K562 (cell line): ENCODE results near the gene IL4R. TPM values are rescaled to one million over a fixed set of nuclear protein-coding genes. Genes with fewer than 3 reads are reported as not detected.

Experiments used
- ATAC-seq: fragments of 200-7000 bp; cut with Tn5 transposase; 3 replicates; pipeline ENCODE4 v1.9.1; 2020; ENCODE audit warnings: moderate library complexity
- BruUV-seq: library from RNA; stranded (reverse); fragments of 400-500 nt; replicated peaks from 2 replicates; lab custom pipeline; 2021; lab: Mats Ljungman, UMichigan
- CTCF ChIA-PET: fragments of 300-600 bp; formaldehyde crosslinking; extraction: SDS; loops from one replicate; lab custom pipeline; 2021; ENCODE audit warnings: low intra/inter-chr PET ratio; lab: Yijun Ruan, JAX
- POLR2A ChIA-PET: fragments of 300-600, 350-650 bp; sonication (Branson Sonifier 250); formaldehyde crosslinking; extraction: SDS; loops from one replicate; lab custom pipeline; 2021; ENCODE audit warnings: antibody characterized with exemption, inconsistent platforms; lab: Yijun Ruan, JAX
- DNase-seq, 4 experiments: peaks; one replicate each; pipeline versions ENCODE4 v3.0.0 to v3.0.0-alpha.2; 2011 to 2018; ENCODE audit warnings: low spot score in 3 of 4, mixed read lengths in 3 of 4; ENCODE audit errors: extremely low read depth in 1 of 4
- FAIRE-seq: peaks from 2 replicates; lab custom pipeline; 2011; peaks lifted over from hg19 to GRCh38; lab: Jason Lieb, UNC
- H2AFZ ChIP-seq: 2 replicates; pipeline ENCODE4 v1.6.0; 2011; ENCODE audit warnings: low read depth, low read length, control low read depth, inconsistent platforms
- H3K27ac ChIP-seq: fragments of 200-600 bp; 3 replicates; pipeline ENCODE4 v1.8.0; 2011; ENCODE audit warnings: low read depth, mild to moderate bottlenecking, control low read depth, inconsistent platforms, low read length, moderate library complexity, mixed read lengths; ENCODE audit errors: extremely low read depth
- H3K27me3 ChIP-seq, 2 experiments: fragments of 300-600 bp in 1 of 2; 2 replicates in 1 of 2; 3 replicates in 1 of 2; pipeline versions ENCODE4 v1.6.0 to v1.8.0; 2011; ENCODE audit warnings: inconsistent platforms in 2 of 2, low read length in 2 of 2, mild to moderate bottlenecking in 1 of 2, mixed read lengths in 1 of 2, moderate library complexity in 1 of 2; ENCODE audit not compliant: control insufficient read depth in 2 of 2, insufficient read depth in 2 of 2
- H3K36me3 ChIP-seq: fragments of 300-600 bp; 3 replicates; pipeline ENCODE4 v1.8.0; 2011; ENCODE audit warnings: mild to moderate bottlenecking, low read length, inconsistent platforms; ENCODE audit not compliant: control insufficient read depth, insufficient read depth
- H3K4me1 ChIP-seq, 2 experiments: fragments of 200-600 bp in 1 of 2; replicated peaks in 1 of 2; 2 replicates in 1 of 2; 3 replicates in 1 of 2; pipeline versions ENCODE4 v1.5.1 to v1.8.0; 2011; ENCODE audit warnings: inconsistent platforms in 2 of 2, low read length in 2 of 2, mild to moderate bottlenecking in 1 of 2, mixed read lengths in 1 of 2, moderate library complexity in 1 of 2; ENCODE audit not compliant: control insufficient read depth in 2 of 2, insufficient read depth in 2 of 2
- H3K4me2 ChIP-seq: 2 replicates; pipeline ENCODE4 v1.6.1; 2011; ENCODE audit warnings: low read length, control low read depth, inconsistent platforms, mixed read lengths; ENCODE audit not compliant: insufficient read depth
- H3K4me3 ChIP-seq: fragments of 200-600 bp; sonication (generic), shearing (Covaris generic); 2 replicates; pipeline ENCODE4 v1.5.1; 2016; ENCODE audit warnings: control low read depth, inconsistent platforms
- H3K79me2 ChIP-seq: fragments of 200-600 bp; 3 replicates; pipeline ENCODE4 v1.8.0; 2011; ENCODE audit warnings: low read length, inconsistent platforms; ENCODE audit not compliant: control insufficient read depth, insufficient read depth
- H3K9ac ChIP-seq, 2 experiments: 2 replicates each; pipeline versions ENCODE4 v1.6.0 to v1.6.1; 2011; ENCODE audit warnings: low read depth in 2 of 2, low read length in 2 of 2, control low read depth in 1 of 2, inconsistent platforms in 1 of 2, mild to moderate bottlenecking in 1 of 2, mixed read lengths in 1 of 2; ENCODE audit not compliant: insufficient read depth in 1 of 2
- H3K9me1 ChIP-seq: one replicate; pipeline ENCODE4 v1.6.0; 2011; ENCODE audit warnings: inconsistent platforms, mild to moderate bottlenecking, low read length, moderate library complexity; ENCODE audit not compliant: control insufficient read depth, insufficient read depth
- H3K9me3 ChIP-seq: replicated peaks from 2 replicates; pipeline ENCODE4 v1.5.1; 2011; ENCODE audit warnings: low read depth, low read length, inconsistent platforms; ENCODE audit not compliant: control insufficient read depth, insufficient read depth
- H4K20me1 ChIP-seq: replicated peaks from 2 replicates; pipeline ENCODE4 v1.6.1; 2011; ENCODE audit warnings: low read length, inconsistent platforms, mixed read lengths; ENCODE audit not compliant: control insufficient read depth, insufficient read depth
- DACH1 ChIP-seq: fragments of 450-650 bp; IDR thresholded peaks from 2 replicates; pipeline ENCODE4 v1.6.1; 2018; ENCODE audit not compliant: partially characterized antibody
- SNRNP70 ChIP-seq: fragments of 200-400 bp; formaldehyde crosslinking; optimal IDR thresholded peaks from 2 replicates; pipeline ENCODE3; 2017; ENCODE audit warnings: low read depth, low read length
- ZFP36 ChIP-seq: fragments of 150-350 bp; IDR thresholded peaks from 2 replicates; pipeline ENCODE4 v1.6.1; 2018; ENCODE audit warnings: low read length, low read depth; ENCODE audit not compliant: partially characterized antibody
- ZNF3 ChIP-seq: fragments of 250-450 bp; sonication (Bioruptor Pico); IDR thresholded peaks from 2 replicates; pipeline ENCODE4 v1.5.0; 2021; ENCODE audit warnings: mild to moderate bottlenecking, moderate library complexity
- WGBS: fragments of 100-300 bp; shearing (Covaris generic); methylation state at CpG from one replicate; pipeline ENCODE4 v1.1.6; 2016; ENCODE audit warnings: low coverage, mixed read lengths; ENCODE audit not compliant: insufficient coverage; ENCODE audit errors: missing lambda C conversion rate; 5-methylcytosine and 5-hydroxymethylcytosine counted together
- in situ Hi-C: fragments of 300-500 bp; cut with MboI; formaldehyde crosslinking; loops from 4 replicates; pipeline ENCODE4 v1.15.0; 2018; ENCODE audit warnings: inconsistent platforms, mixed read lengths
- intact Hi-C: fragments of 100-400 bp; cut with micrococcal nuclease; formaldehyde crosslinking; loops from 2 replicates; pipeline ENCODE4 v1.14.2; 2022
- polyA plus RNA-seq, 8 experiments: library from polyadenylated mRNA; depleted of rRNA in 4 of 8; stranded (reverse) in 5 of 8; unstranded in 3 of 8; fragments of >200 nt; fragmentation: Nextera tagmentation in 2 of 8; fragmentation: Illumina TruSeq in 1 of 8; extraction: Ambion mirVana in 2 of 8; extraction: Trizol in 1 of 8; gene quantifications; 2 replicates each; pipeline versions ENCODE4 v1.2.1 to v1.2.3, GENCODE V29; 2011 to 2014; ENCODE audit warnings: inconsistent platforms in 1 of 8, missing spikeins in 1 of 8
- total RNA-seq, 7 experiments: library from RNA; depleted of rRNA in 6 of 7; stranded (reverse); fragments of >200 nt in 6 of 7; fragmentation: Illumina TruSeq in 2 of 7; extraction: Trizol in 2 of 7; gene quantifications; 2 replicates each; pipeline versions ENCODE4 v1.2.1 to v1.2.3, GENCODE V29; 2011 to 2021; ENCODE audit warnings: low replicate concordance in 1 of 7

IL4R gene
- total and polyA plus RNA-seq, 9 of the 15 experiments (the other 6 are each of a cell fraction or from before 2014, with no cell fraction given) = 0.17 to 5.8 (median 3.3) TPM

DNA sequence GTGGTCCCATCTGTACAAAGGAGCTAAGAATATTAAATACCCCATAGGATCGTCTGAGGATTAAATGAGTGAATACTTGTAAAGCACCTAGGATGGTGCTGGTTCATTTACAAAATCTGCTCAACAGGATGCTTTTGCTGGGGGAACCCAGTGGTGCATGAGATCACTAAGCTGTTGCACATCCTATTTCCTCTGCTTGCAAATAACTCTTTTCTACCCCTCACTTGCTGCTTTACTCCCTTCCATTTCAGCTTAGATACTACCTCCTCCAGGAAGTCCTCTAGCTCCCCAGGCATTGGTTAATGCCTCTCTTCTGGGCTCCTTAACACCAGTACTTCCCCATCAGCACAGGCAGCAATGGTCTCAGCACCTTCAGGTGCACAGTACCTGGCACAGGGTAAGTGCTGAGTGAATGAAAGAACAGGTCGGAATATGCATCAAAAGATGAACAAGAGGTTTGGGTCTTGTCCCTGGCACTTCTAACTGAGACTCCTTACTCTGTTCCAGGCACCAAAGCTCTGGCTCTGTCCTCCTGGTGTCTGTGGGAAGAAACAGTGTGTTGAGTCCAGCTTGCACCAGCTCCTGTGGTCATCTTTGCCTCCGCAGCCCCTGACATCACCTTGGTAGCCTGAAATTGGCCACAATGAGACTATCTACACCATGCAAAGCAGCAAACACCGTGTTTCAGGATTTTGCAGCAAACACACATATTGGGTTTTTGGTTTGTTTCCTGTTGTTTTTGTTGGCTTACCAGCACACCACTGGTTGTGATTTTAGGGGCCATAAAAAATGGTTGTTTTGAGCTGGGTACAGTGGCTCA is 64.1 kb downstream of the IL4R start:
- TF ChIP-seq ZFP36 = peak; percentile 33
- TF ChIP-seq DACH1 = no peak
- Histone ChIP-seq H3K4me3 (no peak overlapping the region), H2AFZ (no peak overlapping the region), H3K79me2 (no peaks in the 10 kb centered on the region), H3K36me3 (no peaks in the 10 kb centered on the region), H3K27ac (no peak overlapping the region), H3K27me3 (peaks cover 4 to 38% of the 10 kb centered on the region in 2 experiments), H3K4me1 (no peaks in the 10 kb centered on the region), H4K20me1 (no peaks in the 10 kb centered on the region), H3K4me2 (no peak overlapping the region), H3K9me3 (no peaks in the 10 kb centered on the region), H3K9me1 (no peaks in the 10 kb centered on the region), H3K9ac (no peak overlapping the region)
- ChIA-PET CTCF (interaction anchor here (0.7 kb wide), 1 partner anchor 124 kb away, joined by 3 read pairs; no protein-coding TSS in a partner anchor), POLR2A (no interaction called here)
- WGBS = 1% methylated on average over 4 of the region's 4 CpGs
- no TSS peak for BruUV-seq
- in situ Hi-C loops = no loop called here
- DNase-seq (no peak), FAIRE-seq (no peak), ATAC-seq (no peak)
- intact Hi-C loops = no loop called here

DNA sequence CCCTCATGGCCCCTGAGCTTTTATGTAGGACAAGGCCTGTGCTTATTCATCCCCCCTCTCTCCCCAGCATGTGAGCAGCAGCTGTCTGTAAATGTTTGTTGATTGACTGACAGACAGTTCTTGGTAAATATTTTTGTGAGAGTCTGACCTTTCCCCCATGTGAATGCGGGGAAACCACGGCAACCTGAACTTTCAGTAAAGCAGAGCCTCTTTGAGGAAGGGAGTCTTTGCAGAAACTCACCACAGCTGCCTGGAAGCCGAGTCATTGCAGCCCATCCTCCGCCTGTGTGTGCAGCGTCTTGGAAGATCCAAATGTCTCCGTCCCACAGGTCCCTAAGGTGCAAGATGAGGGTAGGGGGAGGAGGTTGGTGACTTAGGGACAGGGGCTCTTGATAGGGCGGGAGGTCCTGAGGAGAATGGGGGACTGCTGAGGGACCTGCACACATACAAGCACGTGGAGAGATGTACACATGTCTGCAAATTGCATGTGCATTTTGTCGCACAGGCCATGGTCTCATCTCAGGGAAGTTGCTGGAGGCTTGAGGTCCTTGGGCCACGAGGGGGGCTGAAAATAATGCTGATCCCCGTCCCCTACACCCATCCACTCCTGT is 65.2 kb downstream of the IL4R start:
- ChIA-PET POLR2A (no interaction called here), CTCF (no interaction called here)
- intact Hi-C loops = no loop called here
- in situ Hi-C loops = no loop called here
- H3K4me2 ChIP-seq = no peak overlapping the region
- H3K79me2 ChIP-seq = no peaks in the 10 kb centered on the region
- H3K36me3 ChIP-seq = no peaks in the 10 kb centered on the region
- FAIRE-seq (no peak), DNase-seq (no peak), ATAC-seq (no peak)
- no peaks in the 10 kb centered on the region; a peak in 1 of 5 replicates for H3K4me1 ChIP-seq
- no TSS peak for BruUV-seq
- H2AFZ ChIP-seq = no peak overlapping the region
- no peaks in the 10 kb centered on the region for H4K20me1 ChIP-seq
- WGBS = 9% methylated on average over 11 of the region's 11 CpGs
- 0 out of 2 replicates have a peak, but pooled peaks have one; percentile 44 for TF ChIP-seq ZNF3
- no peak for TF ChIP-seq SNRNP70
- peaks cover 9 to 49% of the 10 kb centered on the region in 2 experiments for H3K27me3 ChIP-seq
- H3K27ac ChIP-seq = no peak overlapping the region
- H3K9ac ChIP-seq = no peak overlapping the region
- H3K4me3 ChIP-seq = no peak overlapping the region
- H3K9me3 ChIP-seq = no peaks in the 10 kb centered on the region
- no peaks in the 10 kb centered on the region for H3K9me1 ChIP-seq
